Panc1 (cell line): ENCODE measurements around the gene SMIM8.
A peak's percentile ranks its signal among the peaks of the same experiment; 100 is the strongest.

Experiments
- POLR2AphosphoS5 ChIP-seq: IDR thresholded peaks from 2 replicates; pipeline ENCODE4 v1.6.1; 2012; ENCODE audit warnings: mild to moderate bottlenecking, low read depth, low read length, moderate library complexity
- SIN3A ChIP-seq: IDR thresholded peaks from 2 replicates; pipeline ENCODE4 v1.6.1; 2012; ENCODE audit warnings: low read depth, mild to moderate bottlenecking, low read length, moderate library complexity, borderline replicate concordance; ENCODE audit not compliant: insufficient read depth
- TF ChIP-seq, protein P1 (sequence below): fragments of 450-650 bp; IDR thresholded peaks from 2 replicates; pipeline ENCODE4 v1.5.1; 2017; ENCODE audit warnings: mild to moderate bottlenecking

DNA sequence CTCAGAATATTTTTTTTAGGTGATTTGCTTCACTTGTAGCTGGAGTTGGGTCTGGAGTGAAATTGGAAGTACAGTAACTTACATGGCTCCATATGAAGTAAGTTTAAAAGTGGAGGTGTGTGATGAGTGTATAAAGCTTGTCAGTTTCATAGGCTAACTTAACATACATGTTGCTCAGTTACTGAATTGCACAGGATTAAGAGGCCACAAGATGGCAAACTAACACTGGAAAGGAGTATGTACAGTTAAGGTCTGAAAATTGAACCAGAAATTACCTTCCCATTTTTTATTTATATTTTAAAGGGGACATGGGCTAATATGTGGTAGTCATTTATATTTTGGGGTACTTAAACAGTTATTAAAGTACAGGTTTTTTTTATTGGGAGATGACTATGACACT lies 45.3 kb upstream of the SMIM8 start:
- TF ChIP-seq POLR2AphosphoS5 (no peak), SIN3A (no peak)
- TF ChIP-seq, protein P1, sequence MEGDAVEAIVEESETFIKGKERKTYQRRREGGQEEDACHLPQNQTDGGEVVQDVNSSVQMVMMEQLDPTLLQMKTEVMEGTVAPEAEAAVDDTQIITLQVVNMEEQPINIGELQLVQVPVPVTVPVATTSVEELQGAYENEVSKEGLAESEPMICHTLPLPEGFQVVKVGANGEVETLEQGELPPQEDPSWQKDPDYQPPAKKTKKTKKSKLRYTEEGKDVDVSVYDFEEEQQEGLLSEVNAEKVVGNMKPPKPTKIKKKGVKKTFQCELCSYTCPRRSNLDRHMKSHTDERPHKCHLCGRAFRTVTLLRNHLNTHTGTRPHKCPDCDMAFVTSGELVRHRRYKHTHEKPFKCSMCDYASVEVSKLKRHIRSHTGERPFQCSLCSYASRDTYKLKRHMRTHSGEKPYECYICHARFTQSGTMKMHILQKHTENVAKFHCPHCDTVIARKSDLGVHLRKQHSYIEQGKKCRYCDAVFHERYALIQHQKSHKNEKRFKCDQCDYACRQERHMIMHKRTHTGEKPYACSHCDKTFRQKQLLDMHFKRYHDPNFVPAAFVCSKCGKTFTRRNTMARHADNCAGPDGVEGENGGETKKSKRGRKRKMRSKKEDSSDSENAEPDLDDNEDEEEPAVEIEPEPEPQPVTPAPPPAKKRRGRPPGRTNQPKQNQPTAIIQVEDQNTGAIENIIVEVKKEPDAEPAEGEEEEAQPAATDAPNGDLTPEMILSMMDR: peak; percentile 62; the same call in 1 of the 2 replicates
